HCT116 (cell line): ENCODE measurements around the gene HIVEP2. TPM values are rescaled to one million over a fixed set of nuclear protein-coding genes. Genes with fewer than 3 reads are reported as not detected.

Source experiments
- ATAC-seq: fragments of 200-7000 bp; cut with Tn5 transposase; 2 replicates; pipeline ENCODE4 v1.9.1; 2020; ENCODE audit warnings: mild to moderate bottlenecking, moderate library complexity
- BruUV-seq: library from RNA; stranded (reverse); fragments of 400-500 nt; replicated peaks from 2 replicates; lab custom pipeline; 2021; lab: Mats Ljungman, UMichigan
- CTCF ChIA-PET: fragments of 300-600 bp; sonication (Branson Sonifier 250); formaldehyde crosslinking; loops from one replicate; lab custom pipeline; 2021; ENCODE audit warnings: antibody characterized with exemption; lab: Charles Lee
- POLR2A ChIA-PET: fragments of 300-600, 350-600 bp; sonication (Branson Sonifier 250); formaldehyde crosslinking; loops from one replicate; lab custom pipeline; 2021; ENCODE audit warnings: antibody characterized with exemption; lab: Charles Lee
- RAD21 ChIA-PET, 2 experiments: fragments of 300-600 bp; sonication (Branson Sonifier 250); formaldehyde crosslinking; loops; one replicate each; lab custom pipeline; 2023; ENCODE audit warnings: low total read pairs in 2 of 2; ENCODE audit not compliant: uncharacterized antibody in 2 of 2, unreplicated experiment in 2 of 2, low non-redundant PET in 1 of 2; lab: Charles Lee
- DNase-seq: peaks from one replicate; pipeline ENCODE4 v3.0.0-alpha.2; 2010; ENCODE audit warnings: low read depth, low spot score
- H2AFZ ChIP-seq: fragments of 200-600 bp; shearing (Covaris generic), sonication (generic); 2 replicates; pipeline ENCODE4 v1.6.1; 2017; ENCODE audit warnings: low read depth, mixed run types, mixed read lengths, antibody characterized with exemption, low read length; ENCODE audit not compliant: poor library complexity, severe bottlenecking
- H3K27ac ChIP-seq: 2 replicates; pipeline ENCODE4 v1.5.1; 2012; ENCODE audit warnings: low read depth, low read length
- H3K27me3 ChIP-seq: fragments of 200-600 bp; sonication (generic); 2 replicates; pipeline ENCODE4 v1.6.1; 2016; ENCODE audit warnings: mixed run types, low read length, mixed read lengths; ENCODE audit not compliant: insufficient read depth
- H3K36me3 ChIP-seq, 2 experiments: fragments of 200-500 bp in 1 of 2; fragments of 200-600 bp in 1 of 2; sonication (Bioruptor generic) in 1 of 2; sonication (generic) in 1 of 2; 2 replicates each; pipeline versions ENCODE4 v1.5.1 to v1.6.1; 2014 to 2016; ENCODE audit warnings: low read length in 2 of 2, inconsistent platforms in 1 of 2, mixed read lengths in 1 of 2, mixed run types in 1 of 2; ENCODE audit not compliant: insufficient read depth in 2 of 2, control insufficient read depth in 1 of 2
- H3K4me1 ChIP-seq, 2 experiments: fragments of 200-600 bp in 1 of 2; sonication (generic) in 1 of 2; 2 replicates each; pipeline versions ENCODE4 v1.5.1 to v1.6.1; 2012 to 2017; ENCODE audit warnings: low read length in 2 of 2, inconsistent platforms in 1 of 2, mild to moderate bottlenecking in 1 of 2, mixed read lengths in 1 of 2, mixed run types in 1 of 2, moderate library complexity in 1 of 2; ENCODE audit not compliant: insufficient read depth in 2 of 2, control insufficient read depth in 1 of 2
- H3K4me2 ChIP-seq: fragments of 200-600 bp; sonication (generic); 2 replicates; pipeline ENCODE4 v1.6.1; 2017; ENCODE audit warnings: mixed run types, low read length, mixed read lengths
- H3K4me3 ChIP-seq, 2 experiments: fragments of 200-600 bp in 1 of 2; sonication (generic) in 1 of 2; replicated peaks in 1 of 2; 2 replicates each; pipeline ENCODE4 v1.5.1; 2011 to 2016; ENCODE audit warnings: low read length in 2 of 2, control low read depth in 1 of 2, low read depth in 1 of 2, mild to moderate bottlenecking in 1 of 2, mixed read lengths in 1 of 2, mixed run types in 1 of 2
- H3K79me2 ChIP-seq: fragments of 200-600 bp; sonication (generic); 2 replicates; pipeline ENCODE4 v1.6.1; 2017; ENCODE audit warnings: mild to moderate bottlenecking, mixed run types, low read length, moderate library complexity, mixed read lengths; ENCODE audit not compliant: insufficient read depth
- H3K9ac ChIP-seq: fragments of 200-600 bp; sonication (generic); 2 replicates; pipeline ENCODE4 v1.6.1; 2016; ENCODE audit warnings: low read length, mixed read lengths
- H3K9me2 ChIP-seq: fragments of 200-600 bp; sonication (generic), shearing (Covaris generic); 2 replicates; pipeline ENCODE4 v1.6.1; 2017; ENCODE audit warnings: mixed run types, mild to moderate bottlenecking, moderate library complexity; ENCODE audit not compliant: insufficient read depth
- H3K9me3 ChIP-seq, 2 experiments: fragments of 200-500 bp in 1 of 2; fragments of 200-600 bp in 1 of 2; sonication (Bioruptor generic) in 1 of 2; sonication (generic) in 1 of 2; 2 replicates each; pipeline ENCODE4 v1.6.1; 2014 to 2017; ENCODE audit warnings: low read length in 2 of 2, mixed read lengths in 2 of 2, inconsistent platforms in 1 of 2, low read depth in 1 of 2, mild to moderate bottlenecking in 1 of 2, mixed run types in 1 of 2, moderate library complexity in 1 of 2; ENCODE audit not compliant: control insufficient read depth in 1 of 2, insufficient read depth in 1 of 2
- H4K20me1 ChIP-seq: fragments of 200-600 bp; sonication (generic), shearing (Covaris generic); 2 replicates; pipeline ENCODE4 v1.6.1; 2017; ENCODE audit warnings: mixed run types, mild to moderate bottlenecking, moderate library complexity; ENCODE audit not compliant: insufficient read depth
- ATF3 ChIP-seq: IDR thresholded peaks from 2 replicates; pipeline ENCODE4 v1.6.1; 2012
- CEBPB ChIP-seq: IDR thresholded peaks from 2 replicates; pipeline ENCODE4 v1.6.1; 2012; ENCODE audit warnings: low read depth
- CTCF ChIP-seq, 3 experiments: fragments of 200-600 bp in 1 of 3; sonication (generic) in 1 of 3; IDR thresholded peaks in 2 of 3; conservative IDR thresholded peaks in 1 of 3; 2 replicates each; pipeline ENCODE4 v1.5.1; 2012 to 2017; ENCODE audit warnings: low read depth in 2 of 3, low read length in 2 of 3, antibody characterized with exemption in 1 of 3, borderline replicate concordance in 1 of 3, control low read depth in 1 of 3, mild to moderate bottlenecking in 1 of 3, mixed read lengths in 1 of 3, mixed run types in 1 of 3, moderate library complexity in 1 of 3; ENCODE audit not compliant: insufficient read depth in 1 of 3
- EGR1 ChIP-seq: IDR thresholded peaks from 2 replicates; pipeline ENCODE4 v1.6.1; 2012; ENCODE audit warnings: low read depth
- JUND ChIP-seq: IDR thresholded peaks from 2 replicates; pipeline ENCODE4 v1.6.1; 2012
- MAX ChIP-seq: IDR thresholded peaks from 2 replicates; pipeline ENCODE4 v1.6.1; 2012
- POLR2AphosphoS5 ChIP-seq: IDR thresholded peaks from 2 replicates; pipeline ENCODE4 v1.6.1; 2011; ENCODE audit warnings: mild to moderate bottlenecking, low read depth, low read length, moderate library complexity
- REST ChIP-seq: IDR thresholded peaks from 2 replicates; pipeline ENCODE4 v1.6.1; 2012; ENCODE audit warnings: low read depth
- SIN3A ChIP-seq: IDR thresholded peaks from 2 replicates; pipeline ENCODE4 v1.6.1; 2012; ENCODE audit warnings: low read depth
- SP1 ChIP-seq: IDR thresholded peaks from 2 replicates; pipeline ENCODE4 v1.6.1; 2012; ENCODE audit warnings: low read depth
- SRF ChIP-seq: IDR thresholded peaks from 2 replicates; pipeline ENCODE4 v1.6.1; 2012; ENCODE audit warnings: low read depth
- YY1 ChIP-seq: IDR thresholded peaks from 2 replicates; pipeline ENCODE4 v1.6.1; 2011; ENCODE audit warnings: low read length, low read depth, moderate library complexity, mild to moderate bottlenecking; ENCODE audit not compliant: insufficient replicate concordance; ENCODE audit errors: extremely low read depth
- ZBTB33 ChIP-seq: IDR thresholded peaks from 2 replicates; pipeline ENCODE4 v1.6.1; 2011; ENCODE audit warnings: mild to moderate bottlenecking, low read length, moderate library complexity; ENCODE audit not compliant: insufficient replicate concordance; ENCODE audit errors: extremely low read depth
- ZFX ChIP-seq: fragments of 450-650 bp; IDR thresholded peaks from 2 replicates; pipeline ENCODE4 v1.6.1; 2017
- intact Hi-C: fragments of 100-400 bp; cut with micrococcal nuclease; formaldehyde crosslinking; loops from 2 replicates; pipeline ENCODE4 v1.10.0; 2022
- total RNA-seq: library from RNA; stranded (reverse); gene quantifications from one replicate; pipeline ENCODE4 v1.2.1, GENCODE V29; 2021; ENCODE audit not compliant: unreplicated experiment

Gene HIVEP2
- total RNA-seq, 1 experiment from 2014 or later = 8.1 TPM

GRCh38 chr6:142728910-142729481 is 216.0 kb downstream of the HIVEP2 start:
- H3K27ac ChIP-seq = no peak overlapping the region
- H2AFZ ChIP-seq = no peak overlapping the region
- H3K9ac ChIP-seq = no peak overlapping the region
- no peaks in the 10 kb centered on the region for H3K36me3 ChIP-seq
- H3K27me3 ChIP-seq = no peaks in the 10 kb centered on the region
- H3K9me2 ChIP-seq = no peaks in the 10 kb centered on the region
- no peaks in the 10 kb centered on the region for H3K79me2 ChIP-seq
- no peaks in the 10 kb centered on the region for H4K20me1 ChIP-seq
- no peaks in the 10 kb centered on the region for H3K4me1 ChIP-seq
- H3K4me2 ChIP-seq = no peak overlapping the region
- DNase-seq = no peak
- RAD21 ChIA-PET = no interaction called here
- CTCF ChIA-PET = interaction anchor here (0.9 kb wide), 1 partner anchor 9 kb away, joined by 3 read pairs; no protein-coding TSS in a partner anchor
- H3K4me3 ChIP-seq = no peak overlapping the region
- no TSS peak for BruUV-seq
- intact Hi-C loops = no loop called here
- no peaks in the 10 kb centered on the region for H3K9me3 ChIP-seq
- no peak for ATAC-seq
- TF ChIP-seq MAX = no peak
- TF ChIP-seq POLR2AphosphoS5 = no peak
- TF ChIP-seq ZFX = no peak
- TF ChIP-seq ATF3 = no peak
- no peak for TF ChIP-seq ZBTB33
- TF ChIP-seq REST = no peak
- TF ChIP-seq CTCF (IDR thresholded peaks at IDR 0.05 in 2 of 3, conservative IDR thresholded peaks at IDR 0.05 in 1 of 3; ENCODE audit: borderline replicate concordance in 1 of 3, insufficient read depth in 1 of 3, low read depth in 2 of 3, low read length in 2 of 3) = no peak
- no peak for TF ChIP-seq JUND
- TF ChIP-seq YY1 = no peak
- TF ChIP-seq SIN3A = no peak
- TF ChIP-seq SP1 = no peak
- no peak for TF ChIP-seq SRF
- no peak for TF ChIP-seq EGR1
- no peak for TF ChIP-seq CEBPB
- POLR2A ChIA-PET = no interaction called here
